ENCODE results near the gene C22orf42. TPM values are rescaled to one million over a fixed set of nuclear protein-coding genes. Genes with fewer than 3 reads are reported as not detected.
"Not testable (repeated sequence)": the region's sequence is repeated elsewhere in the genome, so short reads cannot be mapped to it uniquely, and the experiment has no call there.

C22orf42 gene
- total RNA-seq, result not detected in 2 replicates

GRCh38 chr22:32158712-32159533, at the start of gene C22orf42:
C22orf42 (minus strand) TSS chr22:32159303; CDS start chr22:32159215, 88 bp downstream.
- DNase-seq (ENCODE audit: low read depth in 2 of 2), result no peak

GRCh38 chr22:32208681-32209080, 49.6 kb upstream of the C22orf42 start:
- no peak for DNase-seq (ENCODE audit: low read depth in 2 of 2)

- no peak for DNase-seq (ENCODE audit: low read depth in 2 of 2)
These were observed 48.9 kb upstream of the C22orf42 start for GRCh38 chr22:32207971-32208480.

GRCh38 chr22:32206774-32207758, 48.0 kb upstream of the C22orf42 start:
- peak; percentile 27 to 42 for DNase-seq (ENCODE audit: low read depth in 2 of 2)

- DNase-seq (ENCODE audit: low read depth in 2 of 2), result no peak
These were observed 47.1 kb upstream of the C22orf42 start for GRCh38 chr22:32205974-32206773.

GRCh38 chr22:32204856-32205722, 46.0 kb upstream of the C22orf42 start, which contains the start of gene RFPL2:
RFPL2 (minus strand) TSS chr22:32205073; CDS start chr22:32202451, 2,622 bp downstream.
- DNase-seq (ENCODE audit: low read depth in 2 of 2), result peak in 1 of 2 donors; percentile 41

- no peak for DNase-seq (ENCODE audit: low read depth in 2 of 2)
These were observed 45.1 kb upstream of the C22orf42 start for GRCh38 chr22:32204040-32204855.

- DNase-seq (ENCODE audit: low read depth in 2 of 2), result no peak
These were observed 44.3 kb upstream of the C22orf42 start for GRCh38 chr22:32203181-32204039.

- peak; percentile 51 to 67 for DNase-seq (ENCODE audit: low read depth in 2 of 2)
These were observed 43.6 kb upstream of the C22orf42 start for GRCh38 chr22:32202539-32203180.

- DNase-seq (ENCODE audit: low read depth in 2 of 2), result no peak
These were observed 43.0 kb upstream of the C22orf42 start for GRCh38 chr22:32202161-32202538.

GRCh38 chr22:32200752-32201151, 41.6 kb upstream of the C22orf42 start:
- DNase-seq (ENCODE audit: low read depth in 2 of 2), result no peak

- no peak for DNase-seq (ENCODE audit: low read depth in 2 of 2)
These were observed 40.9 kb upstream of the C22orf42 start for GRCh38 chr22:32199961-32200360.

GRCh38 chr22:32199341-32199740, 40.2 kb upstream of the C22orf42 start:
- no peak for DNase-seq (ENCODE audit: low read depth in 2 of 2)

- not testable (repeated sequence) for DNase-seq (ENCODE audit: low read depth in 2 of 2)
These were observed 38.6 kb upstream of the C22orf42 start for GRCh38 chr22:32197553-32198226.

- DNase-seq (ENCODE audit: low read depth in 2 of 2), result not testable (repeated sequence)
These were observed 36.8 kb upstream of the C22orf42 start for GRCh38 chr22:32195900-32196299.

- DNase-seq (ENCODE audit: low read depth in 2 of 2), result not testable (repeated sequence)
These were observed 34.2 kb upstream of the C22orf42 start for GRCh38 chr22:32193346-32193745.

GRCh38 chr22:32191021-32191420, 31.9 kb upstream of the C22orf42 start:
- DNase-seq (ENCODE audit: low read depth in 2 of 2), result not testable (repeated sequence)

All from dermis microvascular lymphatic vessel endothelial cell (primary cell).